Hepatocyte (in vitro differentiated cells): ENCODE results near the gene CIITA.

Experiments used
- EZH2 ChIP-seq: fragments of 200-600 bp; sonication (generic); IDR thresholded peaks from 2 replicates; pipeline ENCODE4 v1.6.1; 2016; ENCODE audit warnings: antibody characterized with exemption, mild to moderate bottlenecking, borderline replicate concordance
- EZH2phosphoT487 ChIP-seq: fragments of 200-600 bp; sonication (generic); IDR thresholded peaks from one replicate; pipeline ENCODE4 v1.6.1; 2018; ENCODE audit warnings: antibody characterized with exemption, mild to moderate bottlenecking, low read depth, moderate library complexity; ENCODE audit not compliant: unreplicated experiment, severe bottlenecking
- TF ChIP-seq, protein P1 (sequence below): fragments of 200-600 bp; sonication (generic); IDR thresholded peaks from 2 replicates; pipeline ENCODE4 v1.5.1; 2016; ENCODE audit warnings: antibody characterized with exemption, mild to moderate bottlenecking; ENCODE audit not compliant: poor library complexity

DNA sequence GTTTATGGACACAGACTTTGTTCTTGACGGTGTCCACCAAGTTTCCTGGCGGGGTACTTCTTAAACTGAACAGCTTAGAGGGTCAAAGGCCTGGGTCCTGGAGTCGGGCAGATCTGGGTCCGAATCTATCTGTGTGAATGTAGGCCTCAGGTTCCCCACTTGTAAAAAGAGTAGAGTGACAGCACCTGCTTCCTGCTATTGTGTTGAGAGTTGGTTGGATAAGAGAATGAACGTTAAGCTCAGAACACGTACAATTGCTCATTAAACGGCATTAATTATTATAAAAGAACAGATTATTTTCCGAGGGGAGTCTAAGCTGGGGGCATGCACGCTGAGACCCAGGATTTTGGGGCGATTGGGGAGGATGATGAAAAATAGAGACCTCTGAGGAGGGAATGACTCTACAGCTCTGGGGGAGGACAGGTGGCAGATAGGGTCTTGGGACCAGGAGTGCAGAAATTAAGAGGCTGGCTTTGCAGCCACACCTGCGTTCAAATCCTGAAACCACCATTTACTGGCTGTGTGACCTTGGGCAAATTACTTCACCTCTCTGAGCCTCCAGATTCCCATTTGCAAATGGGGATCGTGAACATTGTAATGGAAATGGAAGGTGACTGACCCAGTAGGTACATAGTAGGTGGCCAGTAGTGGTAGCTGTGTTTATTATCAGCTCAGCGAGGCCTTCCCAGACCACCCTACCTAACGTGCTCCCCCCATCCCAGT, 68.2 kb downstream of the CIITA start:
- TF ChIP-seq EZH2phosphoT487 (no peak), EZH2 (no peak)
- TF ChIP-seq, protein P1, sequence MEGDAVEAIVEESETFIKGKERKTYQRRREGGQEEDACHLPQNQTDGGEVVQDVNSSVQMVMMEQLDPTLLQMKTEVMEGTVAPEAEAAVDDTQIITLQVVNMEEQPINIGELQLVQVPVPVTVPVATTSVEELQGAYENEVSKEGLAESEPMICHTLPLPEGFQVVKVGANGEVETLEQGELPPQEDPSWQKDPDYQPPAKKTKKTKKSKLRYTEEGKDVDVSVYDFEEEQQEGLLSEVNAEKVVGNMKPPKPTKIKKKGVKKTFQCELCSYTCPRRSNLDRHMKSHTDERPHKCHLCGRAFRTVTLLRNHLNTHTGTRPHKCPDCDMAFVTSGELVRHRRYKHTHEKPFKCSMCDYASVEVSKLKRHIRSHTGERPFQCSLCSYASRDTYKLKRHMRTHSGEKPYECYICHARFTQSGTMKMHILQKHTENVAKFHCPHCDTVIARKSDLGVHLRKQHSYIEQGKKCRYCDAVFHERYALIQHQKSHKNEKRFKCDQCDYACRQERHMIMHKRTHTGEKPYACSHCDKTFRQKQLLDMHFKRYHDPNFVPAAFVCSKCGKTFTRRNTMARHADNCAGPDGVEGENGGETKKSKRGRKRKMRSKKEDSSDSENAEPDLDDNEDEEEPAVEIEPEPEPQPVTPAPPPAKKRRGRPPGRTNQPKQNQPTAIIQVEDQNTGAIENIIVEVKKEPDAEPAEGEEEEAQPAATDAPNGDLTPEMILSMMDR: no peak
